HL-60 (cell line): ENCODE data around the gene SYCN.

ENCODE experiments used
- DNase-seq, 2 experiments: peaks; one replicate each; pipeline ENCODE4 v3.0.0-alpha.2; 2010 to 2020; ENCODE audit warnings: low read depth in 1 of 2, low spot score in 1 of 2
- H3K27ac ChIP-seq: fragments of 250-450 bp; sonication (Bioruptor Pico); replicated peaks from 2 replicates; pipeline ENCODE4 v1.5.1; 2020; ENCODE audit warnings: mild to moderate bottlenecking, moderate library complexity
- H3K27me3 ChIP-seq: fragments of 250-450 bp; sonication (Bioruptor Pico); 2 replicates; pipeline ENCODE4 v1.5.1; 2021; ENCODE audit warnings: mild to moderate bottlenecking, moderate library complexity; ENCODE audit not compliant: insufficient read depth, poor library complexity, severe bottlenecking
- H3K4me3 ChIP-seq: replicated peaks from 2 replicates; pipeline ENCODE4 v1.5.1; 2011; ENCODE audit warnings: mild to moderate bottlenecking, control low read depth, low read length; ENCODE audit not compliant: insufficient read depth
- GABPA ChIP-seq: IDR thresholded peaks from 2 replicates; pipeline ENCODE4 v1.6.1; 2012; ENCODE audit warnings: low read depth
- POLR2AphosphoS5 ChIP-seq: IDR thresholded peaks from 2 replicates; pipeline ENCODE4 v1.6.1; 2012; ENCODE audit warnings: low read depth
- SPI1 ChIP-seq: IDR thresholded peaks from 2 replicates; pipeline ENCODE4 v1.6.1; 2012; ENCODE audit warnings: low read depth, mild to moderate bottlenecking, borderline replicate concordance
- TF ChIP-seq, protein P1 (sequence below): IDR thresholded peaks from one replicate; pipeline ENCODE4 v1.5.1; 2011; ENCODE audit warnings: low read length, control low read depth, inconsistent platforms; ENCODE audit not compliant: insufficient read depth
- TF ChIP-seq, protein P2 (sequence below): IDR thresholded peaks from 2 replicates; pipeline ENCODE4 v1.6.1; 2012; ENCODE audit warnings: low read depth; ENCODE audit not compliant: insufficient replicate concordance

Gene SYCN

DNA sequence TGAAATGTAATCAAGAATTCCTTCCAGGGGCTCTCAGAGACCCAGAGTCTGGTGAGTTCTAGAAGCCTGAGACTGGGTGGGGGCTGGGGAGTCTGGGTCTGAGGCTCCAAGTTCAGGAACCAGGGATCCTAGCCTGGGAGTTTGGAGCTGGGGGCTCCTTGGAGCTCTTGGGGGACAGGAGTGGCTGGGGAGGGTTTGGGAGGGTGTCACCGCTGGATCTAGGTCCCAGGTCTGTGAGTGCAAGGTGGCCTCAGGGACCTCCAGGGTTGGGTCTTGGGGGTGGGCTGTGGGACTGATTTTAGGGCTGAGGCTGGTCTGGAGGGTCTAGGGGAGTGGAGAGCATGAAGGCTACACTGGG is 1.1 kb downstream of the SYCN start:
- H3K27ac ChIP-seq: no peak overlapping the region
- DNase-seq: no peak
- H3K4me3 ChIP-seq: no peak overlapping the region
- H3K27me3 ChIP-seq: peaks cover 44% of the 10 kb centered on the region
- no peak for TF ChIP-seq POLR2AphosphoS5
- TF ChIP-seq GABPA: no peak
- TF ChIP-seq SPI1: no peak
- TF ChIP-seq, protein P1, sequence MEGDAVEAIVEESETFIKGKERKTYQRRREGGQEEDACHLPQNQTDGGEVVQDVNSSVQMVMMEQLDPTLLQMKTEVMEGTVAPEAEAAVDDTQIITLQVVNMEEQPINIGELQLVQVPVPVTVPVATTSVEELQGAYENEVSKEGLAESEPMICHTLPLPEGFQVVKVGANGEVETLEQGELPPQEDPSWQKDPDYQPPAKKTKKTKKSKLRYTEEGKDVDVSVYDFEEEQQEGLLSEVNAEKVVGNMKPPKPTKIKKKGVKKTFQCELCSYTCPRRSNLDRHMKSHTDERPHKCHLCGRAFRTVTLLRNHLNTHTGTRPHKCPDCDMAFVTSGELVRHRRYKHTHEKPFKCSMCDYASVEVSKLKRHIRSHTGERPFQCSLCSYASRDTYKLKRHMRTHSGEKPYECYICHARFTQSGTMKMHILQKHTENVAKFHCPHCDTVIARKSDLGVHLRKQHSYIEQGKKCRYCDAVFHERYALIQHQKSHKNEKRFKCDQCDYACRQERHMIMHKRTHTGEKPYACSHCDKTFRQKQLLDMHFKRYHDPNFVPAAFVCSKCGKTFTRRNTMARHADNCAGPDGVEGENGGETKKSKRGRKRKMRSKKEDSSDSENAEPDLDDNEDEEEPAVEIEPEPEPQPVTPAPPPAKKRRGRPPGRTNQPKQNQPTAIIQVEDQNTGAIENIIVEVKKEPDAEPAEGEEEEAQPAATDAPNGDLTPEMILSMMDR: no peak
- TF ChIP-seq, protein P2, sequence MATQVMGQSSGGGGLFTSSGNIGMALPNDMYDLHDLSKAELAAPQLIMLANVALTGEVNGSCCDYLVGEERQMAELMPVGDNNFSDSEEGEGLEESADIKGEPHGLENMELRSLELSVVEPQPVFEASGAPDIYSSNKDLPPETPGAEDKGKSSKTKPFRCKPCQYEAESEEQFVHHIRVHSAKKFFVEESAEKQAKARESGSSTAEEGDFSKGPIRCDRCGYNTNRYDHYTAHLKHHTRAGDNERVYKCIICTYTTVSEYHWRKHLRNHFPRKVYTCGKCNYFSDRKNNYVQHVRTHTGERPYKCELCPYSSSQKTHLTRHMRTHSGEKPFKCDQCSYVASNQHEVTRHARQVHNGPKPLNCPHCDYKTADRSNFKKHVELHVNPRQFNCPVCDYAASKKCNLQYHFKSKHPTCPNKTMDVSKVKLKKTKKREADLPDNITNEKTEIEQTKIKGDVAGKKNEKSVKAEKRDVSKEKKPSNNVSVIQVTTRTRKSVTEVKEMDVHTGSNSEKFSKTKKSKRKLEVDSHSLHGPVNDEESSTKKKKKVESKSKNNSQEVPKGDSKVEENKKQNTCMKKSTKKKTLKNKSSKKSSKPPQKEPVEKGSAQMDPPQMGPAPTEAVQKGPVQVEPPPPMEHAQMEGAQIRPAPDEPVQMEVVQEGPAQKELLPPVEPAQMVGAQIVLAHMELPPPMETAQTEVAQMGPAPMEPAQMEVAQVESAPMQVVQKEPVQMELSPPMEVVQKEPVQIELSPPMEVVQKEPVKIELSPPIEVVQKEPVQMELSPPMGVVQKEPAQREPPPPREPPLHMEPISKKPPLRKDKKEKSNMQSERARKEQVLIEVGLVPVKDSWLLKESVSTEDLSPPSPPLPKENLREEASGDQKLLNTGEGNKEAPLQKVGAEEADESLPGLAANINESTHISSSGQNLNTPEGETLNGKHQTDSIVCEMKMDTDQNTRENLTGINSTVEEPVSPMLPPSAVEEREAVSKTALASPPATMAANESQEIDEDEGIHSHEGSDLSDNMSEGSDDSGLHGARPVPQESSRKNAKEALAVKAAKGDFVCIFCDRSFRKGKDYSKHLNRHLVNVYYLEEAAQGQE: no peak

DNA sequence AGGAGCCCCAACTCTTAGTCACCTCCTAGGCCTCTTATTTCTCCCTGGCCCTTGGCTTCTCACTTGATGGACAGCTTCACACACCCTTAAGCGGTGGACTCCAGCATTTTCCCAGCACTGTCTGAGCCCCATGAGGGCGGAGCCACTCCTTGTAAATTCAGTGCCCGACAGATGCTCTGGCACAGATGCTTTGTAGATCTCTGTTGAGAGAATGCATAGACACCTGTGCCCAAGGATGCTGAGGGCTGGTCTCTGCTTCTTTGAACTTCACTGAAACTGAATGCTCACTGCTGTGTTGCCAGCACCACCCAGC is 3.3 kb downstream of the SYCN start:
- Histone ChIP-seq H3K27me3 (peaks cover 60% of the 10 kb centered on the region), H3K27ac (no peak overlapping the region), H3K4me3 (no peak overlapping the region)
- no peak for DNase-seq
- no peak for TF ChIP-seq POLR2AphosphoS5
- TF ChIP-seq GABPA: no peak
- TF ChIP-seq, protein P1: no peak
- TF ChIP-seq SPI1: no peak
- TF ChIP-seq, protein P2: no peak

GRCh38 chr19:39200066-39200802 is 3.8 kb downstream of the SYCN start:
- Histone ChIP-seq H3K27ac (no peak overlapping the region), H3K4me3 (no peak overlapping the region), H3K27me3 (peaks cover 62% of the 10 kb centered on the region)
- no peak for TF ChIP-seq POLR2AphosphoS5
- TF ChIP-seq SPI1: no peak
- TF ChIP-seq, protein P2: no peak
- TF ChIP-seq, protein P1: no peak
- DNase-seq: no peak
